GM12864 (cell line): ENCODE results near the gene CNST.
"Not testable (repeated sequence)": the region's sequence is repeated elsewhere in the genome, so short reads cannot be mapped to it uniquely, and the experiment has no call there.

Source experiments
- DNase-seq: peaks from one replicate; pipeline ENCODE4 v3.0.0-alpha.2; 2011; ENCODE audit warnings: low read depth
- H3K4me3 ChIP-seq: 2 replicates; pipeline ENCODE4 v1.5.1; 2011; ENCODE audit warnings: mild to moderate bottlenecking, low read depth, low read length, control low read depth
- TF ChIP-seq, protein P1 (sequence below): IDR thresholded peaks from 2 replicates; pipeline ENCODE4 v1.5.1; 2011; ENCODE audit warnings: low read depth, mild to moderate bottlenecking, moderate library complexity, low read length, control low read depth, inconsistent platforms; ENCODE audit errors: missing control alignments

CNST gene

DNA sequence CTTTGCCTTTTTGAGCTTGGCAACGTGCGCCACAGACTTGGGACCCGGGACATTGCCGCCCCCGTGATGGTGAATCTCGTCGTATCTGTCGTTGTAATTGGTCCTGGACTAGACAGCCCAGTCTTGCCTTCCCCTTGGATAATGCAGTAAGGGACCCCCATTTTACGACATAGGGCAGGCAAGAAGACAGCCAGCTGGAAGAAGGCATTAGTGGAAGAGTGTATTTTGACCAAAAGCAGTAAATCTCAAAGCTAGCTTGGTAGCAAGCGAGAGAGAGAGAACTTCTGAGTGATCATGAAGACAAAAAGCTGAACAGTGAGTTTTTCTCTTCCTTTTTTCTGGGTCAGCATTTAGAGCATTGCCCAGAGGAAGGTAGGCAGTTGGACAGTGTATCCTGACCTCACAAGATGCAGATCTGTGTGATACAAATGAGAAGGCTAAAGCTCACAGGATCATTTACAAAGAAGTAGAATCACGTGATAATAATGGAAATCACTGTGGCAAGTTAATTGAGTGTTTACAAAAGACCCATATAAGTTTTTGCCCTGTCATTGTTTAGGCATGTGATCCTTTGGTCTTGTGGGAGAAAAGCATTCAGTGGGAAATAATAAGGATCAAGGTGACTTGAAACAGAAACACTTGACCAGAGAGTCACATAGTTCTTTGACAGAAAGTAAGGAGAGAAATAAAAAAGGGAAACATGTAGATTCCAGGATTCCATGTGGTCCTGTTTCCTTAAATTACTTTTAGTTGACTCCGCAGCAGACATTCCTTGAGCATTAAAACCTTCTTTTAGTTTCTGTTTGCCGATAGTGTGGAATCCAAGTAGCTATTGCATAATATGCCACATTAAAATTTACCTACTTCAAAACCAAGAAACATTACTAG is 66.3 kb downstream of the CNST start:
- no peak for DNase-seq
- TF ChIP-seq, protein P1, sequence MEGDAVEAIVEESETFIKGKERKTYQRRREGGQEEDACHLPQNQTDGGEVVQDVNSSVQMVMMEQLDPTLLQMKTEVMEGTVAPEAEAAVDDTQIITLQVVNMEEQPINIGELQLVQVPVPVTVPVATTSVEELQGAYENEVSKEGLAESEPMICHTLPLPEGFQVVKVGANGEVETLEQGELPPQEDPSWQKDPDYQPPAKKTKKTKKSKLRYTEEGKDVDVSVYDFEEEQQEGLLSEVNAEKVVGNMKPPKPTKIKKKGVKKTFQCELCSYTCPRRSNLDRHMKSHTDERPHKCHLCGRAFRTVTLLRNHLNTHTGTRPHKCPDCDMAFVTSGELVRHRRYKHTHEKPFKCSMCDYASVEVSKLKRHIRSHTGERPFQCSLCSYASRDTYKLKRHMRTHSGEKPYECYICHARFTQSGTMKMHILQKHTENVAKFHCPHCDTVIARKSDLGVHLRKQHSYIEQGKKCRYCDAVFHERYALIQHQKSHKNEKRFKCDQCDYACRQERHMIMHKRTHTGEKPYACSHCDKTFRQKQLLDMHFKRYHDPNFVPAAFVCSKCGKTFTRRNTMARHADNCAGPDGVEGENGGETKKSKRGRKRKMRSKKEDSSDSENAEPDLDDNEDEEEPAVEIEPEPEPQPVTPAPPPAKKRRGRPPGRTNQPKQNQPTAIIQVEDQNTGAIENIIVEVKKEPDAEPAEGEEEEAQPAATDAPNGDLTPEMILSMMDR = no peak
- H3K4me3 ChIP-seq = no peak overlapping the region

DNA sequence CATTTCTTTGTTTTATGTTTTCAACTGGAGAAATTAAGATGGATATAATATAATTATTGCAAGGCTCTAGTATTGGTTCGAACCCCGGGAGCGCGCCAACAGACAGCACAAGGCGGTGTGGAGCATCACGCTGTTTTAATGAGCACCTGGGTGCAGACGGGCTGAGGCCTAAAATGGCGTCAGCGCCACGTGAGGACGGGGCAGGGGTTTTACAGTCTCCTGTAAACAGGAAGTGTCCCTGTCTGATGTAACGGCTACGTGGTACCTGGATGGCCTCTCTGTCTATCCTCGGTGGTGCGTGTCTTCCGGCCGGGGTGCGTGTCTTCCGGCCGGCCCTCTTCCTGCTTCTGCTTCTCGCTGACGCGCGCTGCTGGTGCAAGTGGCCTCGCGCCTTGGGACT is 68.4 kb downstream of the CNST start:
- H3K4me3 ChIP-seq, DNase-seq: not testable (repeated sequence)

DNA sequence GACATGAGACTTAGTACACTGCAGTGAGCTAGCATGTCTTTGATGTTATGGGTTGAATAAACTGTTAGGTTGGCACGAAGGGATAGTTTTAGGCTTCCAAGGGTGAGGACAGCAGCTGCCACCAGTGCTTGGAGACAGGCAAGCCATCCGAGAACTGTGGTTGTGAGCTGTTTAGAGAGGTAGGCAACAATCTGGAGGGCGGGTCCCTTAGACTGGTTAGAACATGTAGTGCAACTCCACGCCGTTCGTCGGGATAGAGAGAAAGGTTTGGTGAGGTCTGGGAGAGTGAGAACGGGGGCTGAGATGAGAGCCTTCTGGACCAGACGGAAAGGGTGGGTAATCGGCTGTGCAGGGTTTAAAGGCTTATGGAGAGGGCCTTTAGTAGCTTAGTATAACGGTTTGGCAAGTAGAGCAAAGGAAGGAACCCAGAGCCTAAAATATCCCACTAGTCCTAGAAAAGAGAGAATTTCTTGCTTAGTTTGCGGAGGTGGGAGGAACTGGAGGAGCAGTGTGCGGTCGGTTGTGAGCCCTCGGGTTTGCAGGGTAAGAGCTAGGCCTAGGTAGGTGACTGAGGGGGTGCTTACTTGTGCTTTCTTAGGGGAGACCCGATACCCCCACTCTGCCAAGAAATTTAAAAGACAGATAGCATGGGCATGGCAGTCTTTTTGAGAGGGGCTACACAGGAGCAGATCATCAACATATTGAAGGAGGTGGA is 72.8 kb downstream of the CNST start:
- TF ChIP-seq, protein P1 = no peak
- DNase-seq = no peak

DNA sequence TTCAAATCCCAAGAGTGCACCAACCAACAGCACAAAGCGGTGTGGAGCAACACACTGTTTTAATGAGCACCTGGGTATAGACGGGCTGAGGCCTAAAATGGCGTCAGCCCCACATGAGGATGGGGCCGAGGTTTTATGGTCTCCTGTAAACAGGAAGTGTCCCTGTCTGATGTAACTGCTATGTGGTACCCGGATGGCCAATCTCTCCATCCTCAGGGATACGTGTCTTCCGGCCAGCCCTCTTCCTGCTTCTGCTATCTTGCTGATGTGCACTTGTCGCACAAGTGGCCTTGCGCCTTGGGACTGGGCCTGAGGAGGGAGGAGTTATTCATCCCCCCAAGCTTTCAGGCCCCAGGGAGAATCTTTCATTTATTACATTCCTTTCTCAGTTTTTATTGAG is 73.5 kb downstream of the CNST start:
- no peak for DNase-seq
- H3K4me3 ChIP-seq = no peak overlapping the region
- TF ChIP-seq, protein P1 = no peak

More for the DNA sequence above, 72.8 kb downstream of the CNST start:
- no peak overlapping the region for H3K4me3 ChIP-seq

DNA sequence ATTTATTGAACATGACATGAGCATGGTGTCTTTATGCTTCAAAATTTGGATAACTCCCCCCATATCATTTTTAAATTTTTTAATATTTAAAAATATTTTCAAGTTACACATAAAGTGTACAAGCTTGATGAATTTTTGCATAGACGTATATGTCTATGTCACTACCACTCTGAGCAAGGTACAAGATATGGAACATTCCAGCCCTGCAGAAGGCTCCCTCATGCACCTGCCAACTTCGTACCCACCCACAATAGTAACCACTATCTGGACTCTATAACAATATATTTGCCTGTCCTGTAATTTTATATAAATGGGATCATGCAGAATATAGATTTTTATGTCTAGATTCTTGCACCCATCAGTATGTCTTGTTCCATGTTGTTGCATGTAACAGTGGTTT is 74.5 kb downstream of the CNST start:
- no peak for DNase-seq
- TF ChIP-seq, protein P1 = no peak
- H3K4me3 ChIP-seq = no peak overlapping the region

DNA sequence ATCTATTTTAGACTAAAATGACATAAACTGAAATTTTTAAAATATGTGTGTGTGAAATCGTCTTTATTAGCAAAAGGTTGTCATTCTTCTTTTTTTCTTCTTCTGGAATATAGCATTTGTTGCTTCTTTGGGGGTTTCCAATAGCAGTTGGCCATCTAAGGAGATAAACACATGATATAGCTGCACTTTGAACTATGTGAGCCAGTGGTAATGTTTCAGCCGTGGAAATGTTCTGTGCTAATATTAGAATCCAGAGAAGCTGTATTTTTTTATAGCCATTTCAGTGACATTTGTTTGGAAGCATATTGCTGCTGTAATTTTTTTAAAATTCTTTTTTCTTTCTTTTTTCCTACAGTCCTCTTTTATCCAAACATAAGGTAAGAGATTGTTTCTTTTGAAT is 75.1 kb downstream of the CNST start:
- no peak overlapping the region for H3K4me3 ChIP-seq
- TF ChIP-seq, protein P1 = no peak
- no peak for DNase-seq

DNA sequence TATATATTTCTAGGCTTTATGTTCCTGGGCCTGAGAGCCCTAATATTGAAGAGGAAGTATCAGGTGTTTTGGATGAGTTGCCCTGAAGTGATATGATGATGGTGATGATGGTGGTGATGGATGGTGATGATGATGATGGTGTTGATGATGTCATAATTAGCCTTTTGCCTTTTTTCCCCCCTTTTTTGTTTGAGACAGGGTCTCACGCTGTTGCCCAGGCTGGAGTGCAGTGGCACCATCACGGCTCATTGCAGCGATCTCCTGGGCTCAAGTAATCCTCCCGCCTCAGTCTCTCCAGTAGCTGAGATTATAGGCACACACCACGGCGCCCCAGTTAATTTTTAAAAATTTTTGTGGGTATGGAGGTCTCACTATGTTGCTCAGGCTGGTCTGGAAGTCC is 76.5 kb downstream of the CNST start:
- no peak for DNase-seq
- no peak overlapping the region for H3K4me3 ChIP-seq
- TF ChIP-seq, protein P1 = no peak
